RPMI8226 (cell line): ENCODE measurements around the gene HTR3C.
"Not testable (repeated sequence)": the region's sequence is repeated elsewhere in the genome, so short reads cannot be mapped to it uniquely, and the experiment has no call there.

ENCODE experiments used
- DNase-seq: peaks from one replicate; pipeline ENCODE4 v3.0.0-alpha.2; 2015

HTR3C gene, protein sequence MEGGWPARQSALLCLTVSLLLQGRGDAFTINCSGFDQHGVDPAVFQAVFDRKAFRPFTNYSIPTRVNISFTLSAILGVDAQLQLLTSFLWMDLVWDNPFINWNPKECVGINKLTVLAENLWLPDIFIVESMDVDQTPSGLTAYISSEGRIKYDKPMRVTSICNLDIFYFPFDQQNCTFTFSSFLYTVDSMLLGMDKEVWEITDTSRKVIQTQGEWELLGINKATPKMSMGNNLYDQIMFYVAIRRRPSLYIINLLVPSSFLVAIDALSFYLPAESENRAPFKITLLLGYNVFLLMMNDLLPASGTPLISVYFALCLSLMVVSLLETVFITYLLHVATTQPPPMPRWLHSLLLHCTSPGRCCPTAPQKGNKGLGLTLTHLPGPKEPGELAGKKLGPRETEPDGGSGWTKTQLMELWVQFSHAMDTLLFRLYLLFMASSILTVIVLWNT

DNA sequence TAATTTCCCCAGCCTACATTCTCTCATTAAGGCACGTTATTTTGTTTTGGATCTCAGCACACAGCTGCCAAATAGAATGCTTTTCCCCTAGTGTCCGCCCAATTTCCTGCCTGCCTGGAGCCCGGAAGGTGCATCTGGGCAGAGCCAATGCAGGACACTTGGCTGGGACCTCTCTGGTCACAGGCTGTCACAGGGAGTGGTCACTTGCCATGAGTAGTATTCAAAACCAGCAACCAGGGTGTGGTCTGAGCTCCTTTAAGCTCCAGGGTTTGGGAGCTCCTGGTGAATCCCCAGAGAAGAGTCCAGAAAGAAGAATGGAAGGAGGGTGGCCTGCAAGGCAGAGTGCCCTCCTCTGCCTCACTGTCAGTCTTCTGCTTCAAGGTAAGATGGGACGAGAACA lies at the start of gene HTR3C:
TSS of gene HTR3C (plus strand) at position 281 of the 400 bp plus-strand sequence. CDS start at position 315, 34 bp downstream.
- no peak for DNase-seq

DNA sequence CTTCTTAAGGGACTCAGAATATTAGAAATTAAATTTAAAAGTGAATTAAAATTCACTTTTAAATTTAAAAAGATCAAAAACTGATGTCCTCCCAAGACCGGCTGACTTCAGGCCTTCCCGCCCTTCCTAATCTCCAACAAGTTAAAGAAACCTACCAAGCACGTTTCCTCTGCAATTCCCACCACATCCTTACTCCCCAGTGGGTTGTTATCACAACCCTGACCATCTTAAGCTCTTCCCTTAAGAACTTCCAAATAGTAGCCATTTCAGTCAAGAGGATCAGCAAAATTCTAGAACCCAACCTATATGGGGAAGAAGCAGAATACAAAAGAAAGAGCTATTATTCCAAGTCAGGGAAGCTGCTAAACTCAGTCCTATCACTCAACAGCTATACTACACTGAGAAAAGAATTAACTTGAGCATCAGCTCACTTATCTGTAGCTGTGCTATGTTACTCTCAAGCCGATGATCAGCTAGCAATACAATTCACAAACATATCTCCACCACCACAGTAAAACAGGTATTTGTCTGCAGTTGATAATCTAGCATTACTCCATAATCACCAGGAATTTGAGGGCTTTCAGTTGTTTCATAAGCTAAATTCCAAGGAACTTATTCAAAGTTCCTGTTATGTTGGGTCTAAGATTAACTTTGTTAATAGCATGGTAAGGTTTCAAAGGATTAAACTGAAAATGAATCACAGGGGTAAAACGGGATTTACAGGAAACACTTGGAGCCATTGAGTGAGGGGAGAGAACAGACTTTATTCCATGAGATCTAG lies 49.5 kb upstream of the HTR3C start:
- DNase-seq = no peak

DNA sequence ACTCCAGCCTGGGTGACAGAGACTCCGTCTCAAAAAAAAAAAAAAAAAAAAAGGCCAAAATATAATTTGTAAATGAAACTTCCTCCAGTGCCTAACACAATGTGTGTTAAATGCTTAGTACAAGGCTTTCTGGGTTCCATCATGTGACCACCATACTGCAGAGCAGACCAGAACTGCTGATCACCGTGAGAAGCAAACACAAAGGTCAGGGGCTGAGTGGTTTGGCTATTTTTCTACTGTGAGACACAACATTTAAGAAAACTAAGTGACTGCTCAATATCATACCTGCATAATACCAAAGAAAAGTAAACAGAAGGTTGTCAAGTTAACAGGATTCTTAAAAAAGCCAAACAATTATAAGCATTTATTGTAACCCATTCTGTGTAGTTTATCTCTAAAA lies 48.4 kb upstream of the HTR3C start:
- no peak for DNase-seq

DNA sequence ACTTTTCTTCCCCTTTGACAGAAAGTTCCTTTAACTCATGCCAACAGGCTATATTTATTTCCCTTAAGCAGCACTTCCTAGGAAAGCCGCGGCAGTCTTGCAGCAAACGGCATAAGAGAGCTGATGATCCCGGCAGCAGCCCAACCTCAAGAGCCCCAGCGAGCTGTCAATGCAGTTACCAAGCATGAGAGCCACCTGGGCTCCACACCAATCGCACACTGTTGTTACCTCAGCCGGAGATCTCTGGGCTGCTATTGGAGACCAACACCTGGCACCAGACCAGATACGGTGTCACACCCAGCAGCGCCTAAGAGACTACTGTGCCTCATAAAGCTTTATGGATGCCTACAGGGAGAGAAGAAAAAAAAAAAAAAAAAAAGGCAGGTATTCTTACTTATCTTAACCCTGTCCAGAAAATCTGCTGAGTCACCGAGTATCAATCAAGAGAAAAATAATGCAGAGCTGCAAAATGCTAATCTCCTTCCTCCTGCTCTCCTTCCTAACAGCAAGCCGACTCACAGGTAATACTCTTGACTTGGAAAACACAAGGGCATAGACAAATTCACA lies 46.8 kb upstream of the HTR3C start:
- DNase-seq = peak; percentile 90

DNA sequence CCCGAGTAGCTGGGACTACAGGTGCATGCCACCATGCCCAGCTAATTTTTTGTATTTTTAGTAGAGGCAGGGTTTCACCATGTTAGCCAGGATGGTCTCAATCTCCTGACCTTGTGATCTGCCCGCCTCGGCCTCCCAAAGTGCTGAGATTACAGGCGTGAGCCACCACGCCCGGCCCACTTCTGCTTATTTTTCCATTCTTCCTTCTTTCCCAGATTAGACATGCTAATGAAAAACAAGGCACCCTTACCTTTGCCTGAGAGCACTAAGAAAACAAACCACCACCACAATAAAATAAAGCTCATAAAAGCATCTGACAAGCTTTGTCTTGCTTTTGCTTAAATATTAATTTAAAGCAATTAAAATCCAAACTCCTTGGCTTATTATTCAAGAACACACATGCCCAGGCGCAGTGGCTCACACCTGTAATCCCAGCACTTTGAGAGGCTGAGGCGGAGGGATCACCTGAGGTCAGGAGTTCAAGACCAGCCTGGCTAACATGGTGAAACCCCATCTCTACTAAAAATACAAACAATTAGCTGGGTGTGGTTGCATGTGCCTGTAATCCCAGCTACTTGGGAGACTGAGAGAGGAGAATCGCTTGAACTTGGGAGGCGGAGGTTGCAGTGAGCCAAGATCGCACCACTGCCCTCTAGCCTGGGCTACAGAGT lies 45.6 kb upstream of the HTR3C start:
- not testable (repeated sequence) for DNase-seq

DNA sequence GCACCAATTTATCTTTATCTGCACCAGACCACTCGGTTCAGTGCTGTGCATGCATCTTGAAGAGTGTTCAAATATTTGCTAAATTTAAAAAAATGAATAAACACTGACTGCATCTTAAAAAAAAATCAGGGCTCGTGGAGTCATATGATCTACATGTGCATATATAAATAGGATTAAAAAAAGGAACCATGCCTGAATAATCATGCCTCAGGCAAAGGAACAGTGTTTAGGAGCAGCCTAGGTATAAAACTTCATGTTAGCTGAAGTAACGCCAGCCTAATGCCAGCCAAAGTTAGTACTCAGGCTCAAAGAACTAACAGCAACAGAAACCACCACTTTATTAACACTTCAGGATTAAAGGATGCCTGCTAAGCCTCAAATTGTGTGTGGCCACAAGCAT lies 44.7 kb upstream of the HTR3C start:
- no peak for DNase-seq

DNA sequence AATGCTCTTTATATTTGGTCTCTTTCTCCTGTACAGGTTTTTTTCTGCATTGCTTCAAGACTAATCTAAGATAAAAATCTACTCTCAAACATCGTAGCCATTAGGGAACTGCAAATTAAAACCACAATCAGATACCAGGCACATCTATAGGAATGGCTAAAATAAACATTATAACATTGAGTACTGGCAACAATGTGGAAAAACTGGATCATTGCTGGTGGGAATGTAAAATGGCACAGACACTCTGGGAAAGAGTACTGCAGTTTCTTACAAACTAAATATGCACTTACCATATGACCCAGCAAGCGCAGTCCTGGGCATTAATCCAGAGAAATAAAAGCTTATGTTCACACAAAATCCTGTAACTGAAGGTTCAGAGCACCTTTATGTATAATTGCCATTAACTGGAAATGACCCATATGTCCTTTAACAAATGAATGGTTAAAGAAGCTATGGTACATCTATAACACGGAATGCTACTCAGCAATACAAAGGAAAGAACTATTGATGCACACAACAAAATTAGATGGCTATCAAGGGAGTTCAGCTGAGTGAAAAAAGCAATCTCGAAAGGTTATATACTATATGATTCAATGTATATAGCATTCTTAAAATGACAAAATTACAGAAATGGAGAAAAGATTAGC lies 41.5 kb upstream of the HTR3C start:
- DNase-seq = no peak

DNA sequence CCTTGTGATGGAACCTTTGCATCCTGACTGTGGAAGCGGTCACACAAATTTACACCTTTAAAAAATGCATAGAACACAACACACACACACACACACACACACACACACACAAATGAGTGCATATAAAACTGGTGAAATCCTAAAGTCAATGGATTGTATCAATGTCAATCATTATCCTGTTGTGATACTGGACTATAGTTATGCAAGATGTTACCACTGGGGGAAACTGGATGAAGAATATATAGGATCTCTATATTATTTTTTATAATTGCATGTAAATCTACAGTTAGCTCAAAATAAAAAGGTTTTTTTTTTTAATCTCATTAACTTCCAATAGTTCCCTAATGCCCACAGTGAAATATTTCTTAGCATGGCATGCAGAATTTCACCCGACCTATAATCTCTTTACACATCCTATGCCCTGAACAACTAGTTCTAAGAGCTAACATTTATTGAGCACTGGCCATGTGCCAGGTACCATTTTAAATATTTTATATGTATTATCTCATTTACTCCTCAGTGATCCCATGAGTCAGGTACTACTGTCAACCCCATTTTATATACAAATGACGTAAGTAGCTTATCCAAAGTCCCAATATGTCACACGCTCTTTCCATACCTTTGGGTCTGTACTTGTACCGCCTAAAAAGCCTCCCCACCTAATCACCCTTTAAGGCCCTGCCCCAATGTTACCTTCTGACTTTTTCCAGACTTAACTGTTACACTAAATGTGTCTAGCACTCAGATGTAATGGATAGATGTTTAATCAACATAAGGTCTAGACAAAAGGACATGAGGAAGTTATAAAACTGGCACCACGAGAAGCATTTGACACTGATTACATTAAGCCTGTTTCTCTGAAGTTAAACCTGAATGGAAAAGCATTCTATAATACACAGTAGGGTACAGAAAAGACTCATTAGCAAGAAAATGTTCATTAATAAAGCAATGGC lies 40.6 kb upstream of the HTR3C start:
- no peak for DNase-seq

DNA sequence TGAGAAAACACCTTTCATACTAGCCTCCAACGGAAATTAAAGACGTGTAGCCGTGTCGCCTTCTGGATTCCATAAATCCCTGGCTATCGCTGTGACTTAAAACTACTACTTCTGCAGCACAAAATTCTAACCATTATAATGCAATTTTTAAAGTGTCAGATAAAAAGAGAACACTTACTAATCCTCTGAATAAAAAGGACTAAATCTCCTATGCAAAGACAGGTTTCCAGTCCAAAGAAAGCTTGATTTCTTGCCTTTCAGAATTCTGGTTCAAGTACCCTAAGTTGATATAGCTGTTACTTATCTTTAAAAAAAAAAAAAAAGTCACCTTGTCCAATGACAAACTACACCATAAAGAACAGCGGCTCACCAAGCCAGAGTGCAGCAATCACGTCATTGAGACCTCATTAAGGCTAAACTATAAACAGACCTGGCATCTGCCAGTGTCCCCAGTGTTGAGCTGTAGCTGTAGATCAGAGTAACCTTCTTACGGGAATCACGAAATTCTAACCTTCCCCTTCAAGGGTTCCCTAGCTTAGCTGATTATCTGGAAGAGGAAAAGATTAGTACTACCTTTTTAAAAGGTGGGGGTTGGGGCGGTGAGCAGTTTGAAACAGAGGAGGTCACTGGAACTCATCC lies 37.3 kb upstream of the HTR3C start:
- no peak for DNase-seq

DNA sequence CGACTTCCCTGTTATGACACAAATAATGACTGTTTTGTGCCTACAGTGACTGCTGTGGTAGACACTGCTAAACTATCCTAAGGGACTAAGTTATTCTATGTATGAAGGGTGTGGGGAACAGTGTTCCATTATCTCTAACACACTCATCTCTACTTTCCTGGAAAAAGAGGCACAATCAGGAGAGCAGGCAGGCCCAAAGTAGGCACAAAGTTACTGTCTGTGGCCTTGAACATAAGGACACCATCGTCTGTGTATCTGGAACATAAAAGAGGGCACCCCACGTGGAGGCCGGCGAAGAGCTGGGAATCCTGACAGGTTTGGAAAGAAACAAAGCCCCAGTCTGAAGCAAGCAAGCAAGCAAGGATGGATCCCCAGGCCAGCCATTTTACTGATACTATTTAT lies 36.7 kb upstream of the HTR3C start:
- no peak for DNase-seq

DNA sequence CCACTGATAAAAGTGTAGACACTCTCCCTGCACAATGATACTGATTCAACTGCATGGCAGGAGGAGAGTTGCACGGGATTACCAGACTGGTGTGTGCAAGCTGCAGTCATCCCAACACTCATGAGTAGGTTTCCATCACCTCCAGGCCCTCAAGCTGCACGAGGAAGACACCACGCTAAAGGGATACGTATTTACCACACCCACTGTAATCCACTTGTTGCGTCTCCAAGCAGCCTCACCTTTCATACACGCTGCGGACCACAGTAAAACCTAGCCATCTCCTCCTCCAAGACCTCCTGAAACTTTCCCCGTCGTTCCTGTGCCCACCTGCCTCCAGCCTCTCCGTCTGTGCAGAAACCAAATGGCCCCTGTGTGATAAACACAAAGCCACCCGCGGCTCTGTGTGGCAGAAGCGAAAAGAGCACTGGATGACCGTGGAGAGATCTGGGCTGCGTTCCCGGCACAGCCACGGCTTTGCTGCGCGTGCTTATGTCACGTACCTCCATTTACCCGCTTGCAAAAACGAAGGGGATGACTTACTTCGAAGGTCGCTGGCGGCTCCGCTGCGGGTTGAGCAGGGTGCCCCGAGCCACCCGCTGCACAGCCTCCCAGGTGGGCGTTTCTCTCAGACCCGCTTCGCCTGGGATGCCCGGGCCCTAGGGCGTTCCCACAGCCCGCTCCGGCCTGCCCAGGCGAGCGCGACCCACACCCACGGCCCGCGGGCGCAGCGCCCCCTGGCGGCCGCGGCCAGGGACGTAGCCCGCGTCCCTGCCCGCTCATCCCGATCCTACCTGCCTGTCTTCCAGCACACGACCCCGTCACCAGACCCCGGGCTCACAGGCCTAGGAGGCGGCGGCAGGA lies 35.8 kb upstream of the HTR3C start:
- peak; percentile 66 for DNase-seq

DNA sequence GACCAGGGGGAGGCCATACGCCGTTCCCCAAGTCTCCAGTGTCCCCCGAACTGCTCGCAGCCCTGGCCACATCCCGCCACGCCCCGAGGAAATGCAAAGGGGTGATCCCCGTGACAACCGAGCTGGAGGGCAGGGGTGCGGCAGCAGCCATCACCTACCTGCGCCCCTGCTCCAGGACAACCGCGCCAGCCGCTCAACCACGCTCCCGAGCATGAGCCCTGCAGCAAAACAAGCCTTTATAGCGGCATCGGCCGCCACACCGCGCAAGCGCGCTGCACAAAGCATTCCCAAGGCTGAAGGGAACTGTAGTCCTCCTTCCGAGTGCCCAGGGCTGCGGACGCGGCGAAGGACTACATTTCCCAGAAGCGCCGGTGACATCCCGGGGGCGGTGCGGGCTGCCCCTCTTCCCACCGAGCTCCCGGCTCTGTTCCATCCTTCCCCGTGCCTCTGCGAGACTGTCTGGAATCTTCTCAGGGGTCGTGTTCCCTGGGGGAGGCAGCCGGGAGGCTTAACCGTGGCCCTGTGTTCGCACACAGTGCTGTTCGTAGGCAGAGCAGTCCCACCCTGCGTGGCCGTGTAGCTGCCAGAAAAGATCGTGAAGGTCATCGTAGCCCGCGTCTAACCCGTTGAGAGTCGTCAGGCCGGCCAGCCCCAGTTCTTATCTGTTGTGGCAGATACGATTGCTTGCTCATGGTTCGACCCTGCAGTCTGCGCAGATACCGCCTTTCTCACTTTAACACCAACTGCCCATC lies 35.0 kb upstream of the HTR3C start, which contains the start of gene ABCC5:
TSS of gene ABCC5 (minus strand) at position 213 of the 752 bp plus-strand sequence. CDS start 3,492 bp downstream, outside the sequence.
- DNase-seq = peak; percentile 93

DNA sequence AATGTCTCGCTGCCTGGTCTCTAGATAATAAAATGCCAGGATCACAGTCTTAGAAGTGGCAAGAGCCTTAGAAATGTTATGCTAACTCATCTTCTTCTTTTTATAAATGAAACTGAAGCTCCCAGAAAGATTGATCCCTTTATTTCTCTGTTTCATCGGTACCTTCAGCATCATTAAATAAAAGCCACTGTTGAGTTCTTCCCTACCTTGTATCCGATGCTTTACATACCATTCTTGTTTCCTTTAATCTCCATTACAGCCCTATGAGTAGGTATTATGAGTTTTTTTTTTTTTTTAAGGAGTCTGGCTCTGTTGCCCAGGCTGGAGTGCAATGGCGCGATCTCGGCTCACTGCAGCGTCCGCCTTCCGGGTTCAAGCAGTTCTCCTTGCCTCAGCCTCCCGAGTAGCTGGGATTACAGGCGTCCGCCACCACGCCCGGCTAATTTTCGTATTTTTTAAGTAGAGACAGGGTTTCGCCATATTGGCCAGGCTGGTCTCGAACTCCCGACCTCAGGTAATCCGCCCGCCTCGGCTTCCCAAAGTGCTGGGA lies 34.3 kb upstream of the HTR3C start:
- DNase-seq = no peak

DNA sequence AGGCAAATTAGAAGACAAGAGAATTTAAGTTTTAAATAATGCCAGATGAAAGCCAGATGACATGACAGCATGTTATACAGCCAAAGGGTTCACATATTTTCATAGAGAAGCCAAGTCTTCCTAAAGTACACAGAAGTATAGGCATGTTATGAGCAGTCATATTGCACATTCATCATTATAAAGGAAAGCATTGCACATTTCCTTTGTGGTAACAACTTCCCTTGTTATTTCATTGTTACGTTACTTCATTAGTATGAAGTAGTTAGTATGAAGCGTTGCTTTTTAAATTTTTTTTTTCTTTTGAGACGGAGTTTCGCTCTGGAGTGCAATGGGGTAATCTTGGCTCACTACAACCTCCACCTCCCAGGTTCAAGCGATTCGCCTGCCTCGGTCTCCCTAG lies 30.5 kb upstream of the HTR3C start:
- DNase-seq = no peak

DNA sequence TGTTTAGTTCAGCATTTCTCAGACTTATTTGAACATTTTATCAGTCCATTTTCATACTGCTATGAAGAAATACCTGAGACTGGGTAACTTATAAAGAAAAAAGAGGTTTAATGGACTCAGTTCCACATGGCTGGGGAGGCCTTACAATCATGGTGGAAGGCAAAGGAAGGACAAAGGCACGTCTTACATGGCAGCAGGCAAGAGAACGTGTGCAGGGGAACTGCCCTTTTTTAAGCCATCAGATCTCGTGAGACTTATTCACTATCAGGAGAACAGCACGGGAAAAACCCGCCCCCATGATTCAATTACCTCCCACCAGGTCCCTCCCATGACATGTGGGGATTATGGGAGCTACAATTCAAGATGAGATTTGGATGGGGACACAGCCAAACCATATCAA lies 27.6 kb upstream of the HTR3C start:
- DNase-seq = not testable (repeated sequence)

DNA sequence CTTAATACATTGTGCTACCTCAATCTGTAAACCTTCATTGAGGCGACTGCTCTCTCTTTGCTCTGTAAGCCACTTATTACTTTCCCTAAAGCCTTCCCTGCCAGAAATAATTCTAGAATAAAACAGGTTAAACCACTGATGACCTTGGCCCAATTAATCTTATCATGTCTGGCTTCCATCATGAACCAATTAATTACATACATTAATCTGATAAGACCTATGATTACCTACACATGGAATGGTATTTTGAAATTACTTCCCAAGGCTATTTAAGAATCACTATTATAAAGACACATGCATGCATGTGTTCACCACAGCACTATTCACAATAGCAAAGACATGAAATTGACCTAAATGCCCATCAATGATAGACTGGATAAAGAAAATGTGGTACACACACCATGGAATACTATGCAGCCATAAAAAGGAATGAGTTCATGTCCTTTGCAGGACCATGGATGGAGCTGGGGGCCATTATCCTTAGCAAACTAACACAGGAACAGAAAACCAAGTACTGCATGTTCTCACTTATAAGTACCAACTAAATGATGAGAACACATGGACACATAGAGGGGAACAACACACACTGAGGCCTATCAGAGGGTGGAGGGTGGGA lies 24.5 kb upstream of the HTR3C start:
- DNase-seq = not testable (repeated sequence)

DNA sequence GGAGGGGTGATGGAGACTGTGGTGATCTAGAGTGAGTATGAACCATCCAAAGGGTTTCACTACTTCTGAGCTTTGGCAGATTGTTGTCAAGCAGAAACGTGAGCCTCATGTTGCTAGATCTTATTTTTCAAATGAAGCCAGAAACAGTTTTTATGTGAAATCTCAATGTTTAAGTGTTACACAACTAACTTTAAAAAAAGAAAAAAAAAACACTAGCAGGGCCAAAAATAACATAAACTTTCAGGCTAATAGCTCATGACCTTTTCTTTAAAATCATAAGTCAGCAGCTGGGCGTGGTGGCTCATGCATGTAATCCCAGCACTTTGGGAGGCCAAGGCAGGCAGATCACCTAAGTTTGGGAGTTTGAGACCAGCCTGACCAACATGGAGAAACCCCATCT lies 23.4 kb upstream of the HTR3C start:
- DNase-seq = no peak

DNA sequence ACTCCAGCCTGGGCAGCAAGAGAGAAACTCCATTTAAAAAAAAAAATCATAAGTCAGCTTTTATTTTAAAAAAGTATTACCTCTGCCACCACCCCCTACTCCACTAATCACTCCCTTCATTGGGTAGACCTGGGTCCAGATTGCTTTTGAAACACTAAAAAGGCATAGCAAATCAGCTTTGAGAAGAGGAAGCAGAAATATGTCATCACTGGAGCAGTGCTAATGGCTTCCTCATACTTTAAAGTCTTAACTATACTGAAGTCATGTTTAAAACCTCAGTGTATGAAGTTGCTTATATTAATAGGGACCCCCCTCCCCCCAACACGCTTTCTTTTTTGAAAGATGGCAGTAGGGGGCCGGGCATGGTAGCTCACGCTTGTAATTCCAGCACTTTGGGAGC lies 22.3 kb upstream of the HTR3C start:
- no peak for DNase-seq
